Measurements from ENCODE around the gene APOBEC4.
"Not testable (repeated sequence)": the region's sequence is repeated elsewhere in the genome, so short reads cannot be mapped to it uniquely, and the experiment has no call there.

Gene APOBEC4, protein sequence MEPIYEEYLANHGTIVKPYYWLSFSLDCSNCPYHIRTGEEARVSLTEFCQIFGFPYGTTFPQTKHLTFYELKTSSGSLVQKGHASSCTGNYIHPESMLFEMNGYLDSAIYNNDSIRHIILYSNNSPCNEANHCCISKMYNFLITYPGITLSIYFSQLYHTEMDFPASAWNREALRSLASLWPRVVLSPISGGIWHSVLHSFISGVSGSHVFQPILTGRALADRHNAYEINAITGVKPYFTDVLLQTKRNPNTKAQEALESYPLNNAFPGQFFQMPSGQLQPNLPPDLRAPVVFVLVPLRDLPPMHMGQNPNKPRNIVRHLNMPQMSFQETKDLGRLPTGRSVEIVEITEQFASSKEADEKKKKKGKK

DNA sequence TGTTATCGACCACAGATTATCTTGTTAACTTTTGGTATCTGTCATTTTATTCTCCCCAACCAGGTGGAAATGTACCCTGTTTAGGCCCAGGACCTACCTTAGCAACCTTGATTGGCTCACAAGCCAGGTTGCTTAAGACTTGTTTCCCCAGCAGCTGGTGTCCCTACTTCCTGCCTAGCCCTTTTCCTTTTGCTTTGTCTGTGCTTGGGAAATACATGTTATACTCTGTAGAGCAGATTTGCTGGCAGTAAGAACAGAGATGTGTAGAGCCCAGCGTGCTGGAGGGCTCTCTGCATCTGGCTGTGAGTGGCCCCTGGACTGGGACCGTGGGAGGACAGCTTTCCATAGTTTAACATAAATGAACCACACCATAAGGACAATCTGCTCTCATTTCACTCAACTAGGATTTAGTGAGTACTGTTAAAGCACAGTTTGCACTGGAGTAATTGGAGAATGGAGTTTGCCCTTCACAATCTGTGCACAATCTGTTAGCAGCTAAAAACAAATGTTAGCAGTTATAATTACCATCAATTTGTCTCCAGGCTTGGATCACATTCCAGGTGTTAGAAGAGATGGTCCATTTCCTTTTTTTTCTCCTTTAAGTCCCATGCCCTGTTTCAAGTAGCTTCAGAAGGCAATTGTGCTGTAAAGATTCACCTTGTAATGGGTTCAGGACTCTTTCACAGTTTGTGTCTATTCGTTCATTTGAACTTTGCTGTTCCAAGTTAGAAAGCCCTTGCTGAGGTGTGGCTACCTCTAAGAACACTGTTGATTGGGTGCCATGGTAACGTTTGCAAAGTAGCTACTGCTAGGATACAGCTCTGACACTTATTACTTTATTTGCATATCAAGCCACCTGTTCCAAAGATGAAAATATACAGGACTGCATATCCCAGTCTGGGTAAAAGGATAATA is at the start of gene APOBEC4:
APOBEC4 (minus strand) TSS at position 770 of the 915 bp plus-strand sequence. CDS start 4,535 bp downstream, outside the sequence.
- no peak for DNase-seq (ENCODE audit: low spot score)

DNA sequence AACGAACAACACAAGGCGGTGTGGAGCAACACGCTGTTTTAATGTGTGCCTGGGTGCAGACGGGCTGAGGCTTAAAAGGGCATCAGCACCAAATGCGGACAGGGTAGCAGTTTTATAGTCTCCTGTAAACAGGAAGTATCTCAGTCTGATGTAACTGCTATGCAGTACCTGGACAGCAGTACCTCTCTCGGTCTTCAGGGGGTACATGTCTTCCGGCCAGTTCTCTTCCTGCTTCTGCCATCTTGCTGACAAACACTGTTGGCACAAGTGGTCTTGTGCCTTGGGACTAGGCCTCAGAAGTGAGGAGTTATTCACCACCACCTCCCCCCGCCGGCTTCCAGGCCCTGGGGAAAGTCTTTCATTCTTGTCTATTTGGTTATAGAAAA is 49.7 kb upstream of the APOBEC4 start:
- no peak for DNase-seq (ENCODE audit: low spot score)

DNA sequence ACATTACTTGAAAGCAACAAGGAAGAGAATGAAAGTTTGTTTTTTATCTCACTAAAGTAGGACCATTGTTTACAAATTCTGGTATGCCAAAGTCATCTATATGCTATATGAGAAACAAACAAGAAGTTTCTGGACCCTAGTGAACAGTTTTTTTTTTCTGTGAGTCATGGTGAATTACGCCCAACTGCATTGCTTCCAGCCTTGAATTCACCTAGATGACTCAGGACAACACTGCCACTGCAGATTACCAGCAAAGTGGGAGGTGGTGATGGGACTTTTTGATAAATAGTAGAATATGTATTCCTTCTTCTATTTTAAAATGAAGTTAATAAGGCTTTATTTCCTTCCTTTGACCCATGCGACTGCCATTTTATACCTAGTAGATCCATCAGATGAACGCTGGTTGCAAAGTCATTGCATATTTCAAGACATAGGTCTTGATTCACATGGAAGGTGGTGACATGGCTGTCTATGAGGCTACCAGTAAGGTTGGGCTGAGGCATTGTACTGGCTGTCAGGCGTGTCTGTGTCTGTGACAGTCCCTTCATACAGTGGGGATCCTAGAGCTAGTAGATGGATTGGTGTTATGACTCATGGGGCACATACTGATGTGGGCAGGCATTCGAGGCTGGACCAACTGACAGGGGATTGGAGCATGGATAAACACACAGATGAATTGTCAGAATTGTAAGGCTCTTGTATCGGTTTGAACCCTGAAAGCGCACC is 49.1 kb upstream of the APOBEC4 start:
- DNase-seq (ENCODE audit: low spot score) = no peak

DNA sequence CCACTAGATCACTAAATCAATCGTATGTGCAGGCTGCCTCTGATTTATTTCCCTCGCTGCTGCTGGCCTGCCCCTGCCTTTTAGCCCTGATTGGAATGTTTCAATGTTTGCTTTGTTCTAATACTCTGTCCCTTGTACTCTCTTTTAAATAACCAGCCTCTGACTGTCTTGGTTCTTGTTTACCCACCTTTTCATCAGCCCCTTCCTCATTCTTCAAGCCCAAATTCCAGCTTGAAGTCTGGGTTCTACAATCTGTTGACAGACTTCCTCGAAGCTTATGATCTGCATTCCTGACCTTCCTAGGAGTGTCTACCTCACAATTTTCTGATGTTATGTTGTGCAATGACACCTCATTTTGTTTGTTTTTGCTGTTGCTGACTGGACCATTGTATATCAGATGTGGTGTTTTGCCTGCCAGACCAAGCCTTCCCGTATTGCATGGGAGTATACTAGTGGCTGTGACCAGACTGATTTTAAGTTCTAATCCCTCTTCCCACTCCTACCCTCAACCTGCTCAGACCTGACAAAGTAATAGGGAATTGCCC is 46.6 kb upstream of the APOBEC4 start:
- no peak for DNase-seq (ENCODE audit: low spot score)

DNA sequence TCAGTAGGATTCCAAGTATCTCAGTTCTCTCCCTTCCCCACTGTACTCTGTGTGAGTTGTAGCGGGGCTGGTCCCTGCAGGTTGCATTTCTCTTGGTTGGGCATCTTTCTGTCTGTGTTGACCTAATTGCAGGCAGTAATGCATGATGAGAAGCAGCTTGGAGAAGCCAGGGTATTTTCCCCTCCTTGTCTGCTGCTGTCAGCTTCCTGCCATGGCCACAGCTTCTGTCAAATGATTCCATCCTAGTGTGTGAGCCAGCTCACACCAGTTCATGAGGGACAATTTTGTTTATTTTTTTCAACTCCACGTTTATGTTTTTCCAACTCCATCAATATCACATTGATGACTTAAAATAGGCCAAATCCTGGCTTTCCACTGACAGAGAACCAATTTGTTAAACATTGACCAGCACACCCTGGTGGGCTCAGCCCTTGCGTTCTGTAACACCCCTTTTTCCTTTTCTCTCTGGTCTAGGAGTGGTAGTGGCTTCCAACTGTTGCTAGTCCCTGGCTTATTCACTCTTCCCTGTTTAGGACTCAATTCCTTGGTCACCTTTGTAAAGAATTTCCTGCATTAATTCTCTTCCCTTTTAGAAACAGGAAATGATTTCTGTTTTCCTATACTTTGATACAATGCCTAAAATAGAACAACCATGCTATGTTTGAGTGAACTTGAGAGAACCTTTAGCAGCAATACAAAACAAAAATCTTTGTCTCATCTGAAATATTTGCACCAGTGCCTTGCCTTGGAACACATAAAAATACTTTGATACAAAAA is 44.9 kb upstream of the APOBEC4 start:
- DNase-seq (ENCODE audit: low spot score) = no peak

DNA sequence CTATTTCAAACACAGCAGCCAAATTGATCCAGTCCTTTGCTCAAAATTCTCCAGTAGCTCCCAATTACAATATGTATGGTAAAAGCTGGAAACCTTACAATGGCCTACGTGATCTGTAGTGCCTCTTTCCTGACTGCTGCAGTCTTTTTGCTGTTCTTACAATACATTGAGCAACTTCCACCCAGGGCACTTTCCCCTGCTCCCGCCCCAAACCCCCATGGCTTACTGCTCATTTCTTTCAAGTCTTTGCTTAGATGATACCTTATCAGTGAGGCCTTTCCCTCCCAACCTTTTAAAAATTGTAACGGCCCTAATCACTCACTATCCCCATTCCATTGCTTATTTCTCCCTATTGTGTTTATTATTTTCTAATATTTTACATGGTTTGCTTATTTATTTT is 43.9 kb upstream of the APOBEC4 start:
- DNase-seq (ENCODE audit: low spot score) = no peak

DNA sequence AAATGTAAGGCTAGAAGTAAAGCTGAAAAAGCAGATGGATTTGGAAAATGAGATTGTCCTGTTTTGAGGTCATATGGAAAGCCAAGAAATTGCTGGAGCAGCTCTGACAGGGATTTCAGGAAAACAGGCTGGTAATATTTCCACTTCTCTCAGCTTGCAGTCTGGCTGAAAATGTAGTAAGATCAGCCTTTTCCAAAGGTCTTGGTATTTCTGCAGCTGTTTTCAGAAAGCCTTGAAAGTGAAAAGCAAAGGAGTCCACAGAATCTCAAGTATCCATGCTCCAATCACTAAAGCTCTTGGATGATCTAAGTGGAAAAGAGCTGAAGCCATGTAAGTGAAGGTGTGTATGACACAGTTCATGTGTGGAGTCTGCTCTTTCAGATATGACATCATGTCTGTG is 41.6 kb upstream of the APOBEC4 start:
- DNase-seq (ENCODE audit: low spot score) = no peak

DNA sequence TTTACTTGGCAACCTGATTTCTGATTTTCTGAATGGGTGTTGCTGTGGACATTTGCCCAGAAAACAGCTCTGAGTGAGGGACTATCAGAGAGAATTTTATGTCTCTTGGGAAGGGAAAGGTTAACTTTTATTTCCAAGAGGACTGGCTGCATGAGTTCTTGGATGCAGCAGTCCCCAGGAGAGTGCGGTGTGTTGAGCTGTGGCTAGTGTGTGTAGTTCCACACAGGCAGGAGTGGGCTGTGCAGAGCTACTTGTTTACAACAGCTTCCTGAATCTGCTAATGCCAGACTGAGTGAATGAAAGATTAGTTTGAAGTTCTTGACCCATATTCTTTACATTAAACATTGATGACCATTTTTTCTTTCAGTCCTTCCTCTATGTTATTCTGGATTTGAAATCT is 41.0 kb upstream of the APOBEC4 start:
- DNase-seq (ENCODE audit: low spot score) = no peak

DNA sequence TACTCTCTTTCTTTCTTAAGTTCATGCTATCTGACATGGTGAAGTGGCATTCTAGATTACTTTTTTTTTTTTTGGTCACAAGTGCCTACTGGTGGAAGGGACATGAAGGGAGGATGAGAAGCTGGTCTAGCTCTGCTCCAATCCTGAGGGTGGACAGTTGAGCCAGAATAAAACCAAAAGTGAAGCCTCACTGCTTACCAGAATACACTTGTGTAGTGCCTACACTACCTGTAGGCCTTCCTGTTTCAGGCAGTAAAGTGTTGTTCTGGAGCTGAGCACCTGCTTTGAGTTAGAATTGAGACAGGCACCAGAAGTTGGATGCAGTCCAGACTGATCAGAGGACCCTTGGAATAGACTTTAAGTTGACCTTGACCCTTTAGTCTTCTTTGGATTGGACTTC is 40.4 kb upstream of the APOBEC4 start:
- no peak for DNase-seq (ENCODE audit: low spot score)

DNA sequence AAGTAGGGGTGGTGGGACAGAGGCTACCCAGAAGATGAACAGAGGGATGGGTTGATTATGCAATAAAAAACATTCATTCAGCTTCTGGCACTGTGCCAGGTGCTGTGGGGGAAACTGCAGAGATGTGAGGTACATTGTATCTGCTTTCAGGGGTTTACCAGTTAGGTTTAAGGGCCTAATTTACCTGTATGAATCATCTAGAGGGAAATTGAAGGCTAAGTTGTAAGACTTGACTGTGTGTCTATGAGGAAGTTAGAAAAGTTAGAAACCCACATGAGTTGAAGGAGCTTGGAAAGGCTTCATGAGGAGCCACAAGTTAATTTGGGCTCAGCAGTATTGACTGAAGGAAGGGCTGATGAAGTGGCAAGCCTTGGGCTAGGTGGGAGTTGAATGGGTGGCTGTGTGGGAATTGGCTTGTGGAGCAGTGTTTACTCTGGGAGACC is 36.7 kb upstream of the APOBEC4 start:
- DNase-seq (ENCODE audit: low spot score) = peak; percentile 4

DNA sequence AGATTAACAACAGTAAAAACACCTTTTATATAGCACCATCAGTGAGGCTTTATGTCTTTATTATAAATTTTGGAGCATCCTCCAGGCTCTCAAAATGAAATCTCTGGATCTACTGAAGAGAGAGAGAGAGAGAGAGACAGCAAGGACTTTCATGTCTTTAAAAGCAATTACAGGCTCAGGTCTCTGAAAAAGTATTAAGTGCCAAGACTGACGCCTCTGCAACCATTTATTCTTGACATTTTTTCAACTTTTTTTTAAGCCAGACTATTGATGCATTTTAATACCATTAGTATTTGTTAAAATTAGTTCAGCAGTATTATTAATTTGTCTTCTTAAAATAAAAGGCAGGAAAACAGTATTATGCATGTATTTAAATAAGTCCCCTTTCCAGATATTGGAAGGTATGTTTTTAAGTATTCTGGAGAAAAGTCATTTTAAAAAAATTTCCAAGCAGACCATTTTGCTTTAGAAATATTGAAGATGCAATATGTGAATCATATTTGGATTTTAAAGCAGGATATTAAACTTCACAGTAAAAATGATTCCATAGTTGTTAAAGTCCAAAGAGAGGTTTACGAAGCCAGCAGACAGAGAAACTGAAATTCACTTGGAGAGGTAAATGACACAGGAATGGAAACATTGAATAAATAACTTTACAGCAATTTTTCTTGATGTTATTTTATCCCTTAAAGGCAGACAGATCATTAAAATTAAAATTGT is 35.4 kb upstream of the APOBEC4 start:
- no peak for DNase-seq (ENCODE audit: low spot score)

DNA sequence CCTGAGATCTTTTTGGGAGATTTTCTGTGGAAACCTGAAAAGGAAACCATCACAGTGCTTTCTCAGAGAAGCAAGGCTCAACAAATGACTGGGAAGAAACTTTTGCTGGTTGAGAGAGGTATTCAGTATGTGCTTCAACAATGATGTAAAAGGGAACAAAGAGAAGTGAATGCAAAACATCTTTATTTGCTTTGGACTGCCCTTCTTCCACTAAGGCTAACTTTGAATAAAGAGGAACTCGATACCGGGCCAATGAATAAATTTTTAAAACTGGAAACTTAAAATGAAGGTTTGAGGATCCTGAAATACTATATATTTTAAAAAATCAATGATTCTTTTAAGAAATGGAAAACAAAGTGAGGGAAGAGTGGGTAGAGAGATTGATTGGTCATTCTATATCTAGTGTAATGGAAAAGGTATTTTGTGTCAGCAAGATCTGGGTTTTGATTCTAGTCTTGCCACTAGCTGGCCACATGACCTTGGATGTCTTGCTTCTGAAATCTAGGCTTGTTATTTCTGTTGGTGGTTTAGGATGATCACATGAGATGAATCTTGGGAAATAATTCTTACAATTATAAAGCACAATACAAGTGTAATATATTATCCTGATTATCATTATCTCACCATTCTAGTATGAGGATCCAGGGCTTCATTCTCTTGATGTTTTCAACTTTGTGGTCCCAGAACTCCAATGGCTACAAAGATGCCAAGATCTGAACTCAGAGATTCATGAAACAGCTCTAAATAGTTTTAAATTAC is 34.6 kb upstream of the APOBEC4 start:
- no peak for DNase-seq (ENCODE audit: low spot score)

DNA sequence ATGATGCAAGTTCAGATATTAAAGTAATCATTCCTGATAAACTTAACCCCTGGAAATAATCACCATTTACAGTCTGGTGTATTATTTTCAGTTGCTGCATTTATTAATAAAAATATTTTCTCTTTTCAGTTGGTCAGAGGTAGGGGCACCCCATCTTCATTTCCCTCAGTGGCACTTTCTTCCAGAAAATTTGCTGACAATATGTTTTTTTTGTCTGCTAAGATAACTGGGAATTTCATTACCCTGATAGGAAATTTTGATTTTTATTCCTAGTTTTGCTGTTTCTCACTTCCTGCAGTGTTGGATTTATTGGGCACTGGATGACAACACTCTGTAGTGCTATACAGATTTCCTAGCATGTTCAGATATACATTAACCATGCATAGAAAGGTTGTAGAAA is 33.1 kb upstream of the APOBEC4 start:
- DNase-seq (ENCODE audit: low spot score) = no peak

DNA sequence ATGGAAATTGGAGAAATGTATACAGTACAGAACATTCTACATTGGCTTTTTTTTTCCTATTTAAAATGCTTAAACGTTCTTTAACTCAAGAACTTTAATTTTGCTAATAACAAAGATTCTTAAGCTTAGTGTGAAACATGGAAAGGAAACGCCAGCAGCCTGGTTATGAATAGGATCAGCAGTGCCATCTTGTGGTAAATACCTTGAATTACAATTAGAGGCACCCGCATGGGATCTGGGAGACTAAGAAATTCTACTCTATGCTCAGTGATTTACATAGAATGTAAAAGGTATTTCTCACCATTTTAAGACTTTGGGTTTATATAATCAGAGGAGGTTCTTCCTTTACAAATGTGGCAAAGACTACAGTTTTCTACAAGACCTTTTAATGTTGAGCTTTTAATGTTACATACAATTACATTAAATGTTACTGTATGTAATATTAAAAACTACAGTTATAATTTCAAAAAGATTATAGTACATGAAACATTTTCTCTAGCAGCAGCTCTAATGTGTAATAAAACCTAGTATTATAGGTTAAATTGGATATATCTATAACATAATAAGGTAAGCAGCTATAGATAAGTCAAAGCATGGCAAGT is 32.1 kb upstream of the APOBEC4 start:
- DNase-seq (ENCODE audit: low spot score) = peak; percentile 65

DNA sequence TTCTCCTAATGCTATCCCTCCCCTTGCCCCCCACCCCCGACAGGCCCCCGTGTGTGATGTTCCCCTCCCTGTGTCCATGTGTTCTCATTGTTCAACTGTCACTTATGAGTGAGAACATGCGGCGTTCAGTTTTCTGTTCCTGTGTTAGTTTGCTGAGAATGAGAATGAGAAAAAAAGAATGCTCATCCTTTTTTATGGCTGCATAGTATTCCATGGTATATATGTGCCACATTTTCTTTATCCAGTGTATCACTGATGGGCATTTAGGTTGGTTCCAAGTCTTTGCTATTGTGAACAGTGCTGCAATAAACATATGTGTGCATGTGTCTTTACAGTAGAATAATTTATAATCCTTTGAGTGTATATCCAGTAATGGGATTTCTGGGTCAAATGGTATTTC is 26.2 kb upstream of the APOBEC4 start:
- DNase-seq (ENCODE audit: low spot score) = not testable (repeated sequence)

DNA sequence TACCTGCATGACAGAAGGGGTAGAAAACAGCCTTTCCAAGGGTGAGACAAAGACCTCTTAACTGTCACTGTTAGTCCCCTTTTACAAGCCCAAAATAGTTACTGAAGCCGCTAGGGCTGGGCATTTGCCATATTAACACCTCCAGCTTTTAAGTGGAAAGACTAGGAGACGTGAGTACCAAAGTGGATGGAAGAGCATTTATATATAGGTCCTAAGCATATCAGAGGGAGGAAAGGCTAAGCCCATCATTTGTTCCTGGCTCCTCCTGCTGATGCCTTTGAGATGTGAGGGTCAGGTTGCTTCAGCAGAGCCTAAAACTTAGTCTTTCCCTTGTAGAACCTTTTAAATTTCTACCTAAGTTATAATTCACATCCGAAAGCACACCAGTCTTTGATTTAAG is 25.7 kb upstream of the APOBEC4 start:
- DNase-seq (ENCODE audit: low spot score) = no peak

DNA sequence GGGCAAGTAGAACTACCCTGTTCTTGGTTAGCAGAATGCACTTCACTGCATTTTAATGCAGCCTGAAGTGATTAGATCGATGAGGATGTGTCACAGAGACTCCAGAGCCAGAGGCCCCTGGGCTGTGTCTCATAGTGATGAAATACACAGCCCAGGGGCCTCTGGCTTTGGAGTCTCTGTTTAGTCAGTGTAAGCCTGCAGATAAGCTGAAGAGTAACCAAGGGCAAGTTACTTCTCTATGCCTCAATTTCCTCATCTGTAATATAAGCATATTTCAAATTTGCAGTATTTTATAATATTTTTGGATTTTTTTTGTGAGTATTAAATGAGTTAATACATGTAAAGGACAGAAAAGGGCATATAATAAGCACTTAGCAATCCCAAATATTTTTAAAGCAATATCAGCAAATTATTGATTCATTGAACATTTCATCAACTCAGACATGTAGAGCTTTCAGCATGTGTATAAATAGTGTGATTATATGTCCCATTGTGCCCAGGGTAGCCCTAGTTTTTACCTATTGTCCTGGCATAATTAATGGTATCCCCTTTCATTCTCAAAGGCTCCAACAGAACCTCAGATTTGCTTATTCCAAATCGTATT is 23.6 kb upstream of the APOBEC4 start:
- DNase-seq (ENCODE audit: low spot score) = no peak

DNA sequence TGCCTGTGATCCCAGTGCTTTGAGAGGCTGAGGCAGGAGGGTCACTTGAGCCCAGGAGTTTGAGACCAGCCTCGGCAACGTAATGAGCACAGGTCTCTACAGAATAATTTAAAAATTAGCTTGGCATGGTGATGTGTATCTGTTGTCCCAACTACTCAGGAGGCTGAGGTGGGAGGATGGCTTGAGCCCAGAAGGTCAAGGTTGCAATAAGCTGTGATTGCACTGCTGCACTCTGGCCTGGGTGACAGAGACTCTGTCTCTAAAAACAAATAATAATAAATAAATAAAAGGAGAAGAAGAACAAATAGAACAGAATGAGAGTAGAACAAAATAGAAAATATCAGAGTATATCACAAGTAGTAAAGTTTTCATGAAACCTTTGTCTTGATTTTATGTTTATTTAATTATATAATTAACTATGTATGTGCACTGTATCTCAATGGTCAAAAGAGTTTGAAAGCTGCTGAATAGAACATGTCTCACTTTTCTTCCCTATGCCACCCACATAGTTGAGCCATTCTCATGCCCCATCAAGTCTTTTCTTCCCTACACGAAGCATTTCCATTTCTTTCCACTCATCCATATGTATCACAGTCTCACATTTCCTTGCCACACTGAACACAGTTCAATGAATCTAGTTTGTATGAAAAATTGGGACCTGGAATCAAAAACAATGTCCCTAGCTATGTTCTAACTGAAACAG is 22.9 kb upstream of the APOBEC4 start:
- DNase-seq (ENCODE audit: low spot score) = no peak
